ENCODE data around the gene PDE2A. TPM values are rescaled to one million over a fixed set of nuclear protein-coding genes. Genes with fewer than 3 reads are reported as not detected.

The PDE2A gene
- total and polyA plus RNA-seq, 7 donors: 6.0 to 20.1 (median 8.8) TPM

- Histone ChIP-seq H3K9me3 (no peaks in the 10 kb centered on the region), H3K27ac (no peak overlapping the region), H3K27me3 (ENCODE audit: insufficient read depth in 3 of 3, low read length in 2 of 3) (peaks cover 0 to 2% (median 0%) of the 10 kb centered on the region in 3 donors), H3K36me3 (ENCODE audit: insufficient read depth in 1 of 2, low read depth in 1 of 2) (no peaks in the 10 kb centered on the region), H3K4me3 (no peak overlapping the region), H3K4me1 (no peaks in the 10 kb centered on the region)
- TF ChIP-seq, protein P1, sequence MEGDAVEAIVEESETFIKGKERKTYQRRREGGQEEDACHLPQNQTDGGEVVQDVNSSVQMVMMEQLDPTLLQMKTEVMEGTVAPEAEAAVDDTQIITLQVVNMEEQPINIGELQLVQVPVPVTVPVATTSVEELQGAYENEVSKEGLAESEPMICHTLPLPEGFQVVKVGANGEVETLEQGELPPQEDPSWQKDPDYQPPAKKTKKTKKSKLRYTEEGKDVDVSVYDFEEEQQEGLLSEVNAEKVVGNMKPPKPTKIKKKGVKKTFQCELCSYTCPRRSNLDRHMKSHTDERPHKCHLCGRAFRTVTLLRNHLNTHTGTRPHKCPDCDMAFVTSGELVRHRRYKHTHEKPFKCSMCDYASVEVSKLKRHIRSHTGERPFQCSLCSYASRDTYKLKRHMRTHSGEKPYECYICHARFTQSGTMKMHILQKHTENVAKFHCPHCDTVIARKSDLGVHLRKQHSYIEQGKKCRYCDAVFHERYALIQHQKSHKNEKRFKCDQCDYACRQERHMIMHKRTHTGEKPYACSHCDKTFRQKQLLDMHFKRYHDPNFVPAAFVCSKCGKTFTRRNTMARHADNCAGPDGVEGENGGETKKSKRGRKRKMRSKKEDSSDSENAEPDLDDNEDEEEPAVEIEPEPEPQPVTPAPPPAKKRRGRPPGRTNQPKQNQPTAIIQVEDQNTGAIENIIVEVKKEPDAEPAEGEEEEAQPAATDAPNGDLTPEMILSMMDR (IDR thresholded peaks at IDR 0.05): no peak
- intact Hi-C loops (cut with DNase I): no loop called here
- WGBS, 3 donors: 70 to 73% (median 73%) methylated on average over 8 of the region's 8 CpGs
- DNase-seq: no peak
- ATAC-seq: no peak
Measured at GRCh38 chr11:72655014-72655413, 19.2 kb downstream of the PDE2A start.

DNA sequence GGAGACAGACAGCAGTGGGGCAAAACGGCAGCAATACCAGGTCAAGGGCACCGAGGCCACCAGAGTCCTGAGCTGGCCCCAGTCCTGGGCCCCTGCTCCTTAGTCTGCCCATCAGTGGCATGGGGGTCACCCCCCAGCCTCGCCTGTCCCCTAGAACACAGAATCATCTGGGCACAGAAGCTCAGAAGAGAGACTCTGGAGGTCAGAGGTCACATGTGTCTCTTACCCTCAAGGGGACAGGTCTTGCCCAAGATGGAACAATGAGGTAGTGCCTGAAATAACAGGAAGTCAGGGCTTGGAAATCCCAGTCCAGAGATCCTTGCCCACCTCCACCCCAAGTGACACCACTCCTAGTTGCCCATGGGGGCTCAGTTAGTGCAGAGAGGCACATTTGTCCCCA is 20.6 kb downstream of the PDE2A start:
- Histone ChIP-seq H3K9me3 (no peaks in the 10 kb centered on the region), H3K27ac (no peak overlapping the region), H3K36me3 (ENCODE audit: insufficient read depth in 1 of 2, low read depth in 1 of 2) (no peaks in the 10 kb centered on the region), H3K27me3 (ENCODE audit: insufficient read depth in 3 of 3, low read length in 2 of 3) (no peaks in the 10 kb centered on the region), H3K4me3 (no peak overlapping the region), H3K4me1 (no peaks in the 10 kb centered on the region)
- DNase-seq (no peak), ATAC-seq (no peak)
- TF ChIP-seq, protein P1 (IDR thresholded peaks at IDR 0.05): no peak
- intact Hi-C loops (cut with DNase I): no loop called here
- WGBS, 3 donors: 70 to 87% (median 83%) methylated on average over 3 of the region's 3 CpGs

- DNase-seq (no peak), ATAC-seq (no peak)
- intact Hi-C loops (cut with DNase I): no loop called here
- H3K4me3 ChIP-seq: no peak overlapping the region
- 68 to 75% (median 74%) methylated on average over 13 of the region's 13 CpGs for WGBS, 3 donors
- H3K9me3 ChIP-seq: no peaks in the 10 kb centered on the region
- no peaks in the 10 kb centered on the region for H3K27me3 ChIP-seq (ENCODE audit: insufficient read depth in 3 of 3, low read length in 2 of 3)
- H3K36me3 ChIP-seq (ENCODE audit: insufficient read depth in 1 of 2, low read depth in 1 of 2): no peaks in the 10 kb centered on the region
- no peak overlapping the region for H3K27ac ChIP-seq
- TF ChIP-seq, protein P1 (IDR thresholded peaks at IDR 0.05): no peak
- H3K4me1 ChIP-seq: no peaks in the 10 kb centered on the region
Measured at GRCh38 chr11:72652873-72653630, 21.2 kb downstream of the PDE2A start.

DNA sequence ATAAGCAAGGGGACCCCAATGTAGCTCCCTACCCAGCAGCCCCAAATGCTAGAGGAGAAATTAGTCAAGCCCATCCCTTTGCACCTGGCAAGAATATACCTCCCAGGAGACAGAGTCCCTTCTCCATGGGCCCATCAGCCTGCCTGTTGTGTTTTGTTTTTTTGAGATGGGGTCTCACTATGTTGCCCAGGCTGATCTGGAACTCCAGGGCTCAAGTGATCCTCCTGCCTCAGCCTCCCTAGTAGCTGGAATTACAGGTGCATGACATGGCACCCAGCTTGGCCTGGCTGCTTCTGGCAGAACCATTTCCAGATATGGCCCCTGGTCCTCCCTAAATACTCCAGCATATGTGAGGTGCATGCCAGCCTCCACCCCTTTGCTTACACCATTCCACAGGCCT is 22.1 kb downstream of the PDE2A start:
- ATAC-seq (no peak), DNase-seq (no peak)
- intact Hi-C loops (cut with DNase I): no loop called here
- Histone ChIP-seq H3K4me3 (no peak overlapping the region), H3K9me3 (no peaks in the 10 kb centered on the region), H3K4me1 (no peaks in the 10 kb centered on the region), H3K27me3 (ENCODE audit: insufficient read depth in 3 of 3, low read length in 2 of 3) (no peaks in the 10 kb centered on the region), H3K36me3 (ENCODE audit: insufficient read depth in 1 of 2, low read depth in 1 of 2) (no peaks in the 10 kb centered on the region), H3K27ac (no peak overlapping the region)
- TF ChIP-seq, protein P1 (IDR thresholded peaks at IDR 0.05): no peak

All from psoas muscle (tissue), 8 donors.